ENCODE measurements around the gene NOBOX. TPM values are rescaled to one million over a fixed set of nuclear protein-coding genes. Genes with fewer than 3 reads are reported as not detected.

NOBOX gene
- total RNA-seq, result not detected

GRCh38 chr7:144403649-144404061 is at the start of gene NOBOX:
Gene NOBOX, minus strand, starts transcription at chr7:144403693.
- TF ChIP-seq CTCF (IDR thresholded peaks at IDR 0.05; ENCODE audit: low read depth), result no peak

GRCh38 chr7:144452064-144452463 is 48.6 kb upstream of the NOBOX start:
- no peak for TF ChIP-seq CTCF (IDR thresholded peaks at IDR 0.05; ENCODE audit: low read depth)

DNA sequence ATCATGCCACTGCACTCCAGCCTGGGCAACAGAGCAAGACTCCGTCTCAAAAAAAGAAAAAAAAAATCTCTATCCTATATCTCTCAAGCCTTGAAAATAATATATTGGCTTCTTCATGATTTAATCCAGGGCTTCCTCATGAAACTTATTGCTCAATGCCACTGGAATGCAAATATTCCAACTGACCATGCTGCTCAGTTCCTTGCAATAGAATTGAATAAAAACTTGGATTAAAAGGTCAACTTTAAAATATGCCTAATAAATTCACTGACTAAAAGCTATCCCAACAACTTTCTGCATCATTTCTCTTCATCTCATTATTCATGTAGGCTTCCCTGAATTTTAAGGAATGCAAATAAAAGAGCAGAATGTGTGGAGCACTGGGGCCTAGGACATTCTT is 42.1 kb upstream of the NOBOX start:
- no peak for TF ChIP-seq CTCF (IDR thresholded peaks at IDR 0.05; ENCODE audit: low read depth)

- TF ChIP-seq CTCF (IDR thresholded peaks at IDR 0.05; ENCODE audit: low read depth), result no peak
Observed at GRCh38 chr7:144439717-144440205, 36.3 kb upstream of the NOBOX start.

DNA sequence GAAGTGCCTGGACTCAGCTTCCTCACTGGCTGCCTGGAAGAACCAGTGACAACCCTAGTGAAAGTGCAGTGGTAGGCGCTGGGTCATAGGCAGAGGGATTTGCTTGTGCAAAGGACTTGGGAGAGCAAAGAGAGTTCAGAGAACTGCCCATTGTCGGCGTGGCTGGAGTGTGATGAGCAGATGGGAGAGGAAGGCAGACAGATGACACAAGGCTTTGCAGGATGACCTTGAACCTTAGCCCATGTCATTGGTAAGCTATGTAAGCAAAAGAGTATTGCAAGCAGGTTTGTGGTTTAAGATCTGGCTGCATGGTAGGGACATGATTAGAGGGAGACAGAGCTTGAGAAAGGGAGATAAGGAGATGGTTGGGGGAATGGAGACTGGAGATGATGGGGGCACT is 35.3 kb upstream of the NOBOX start:
- TF ChIP-seq CTCF (IDR thresholded peaks at IDR 0.05; ENCODE audit: low read depth), result no peak

DNA sequence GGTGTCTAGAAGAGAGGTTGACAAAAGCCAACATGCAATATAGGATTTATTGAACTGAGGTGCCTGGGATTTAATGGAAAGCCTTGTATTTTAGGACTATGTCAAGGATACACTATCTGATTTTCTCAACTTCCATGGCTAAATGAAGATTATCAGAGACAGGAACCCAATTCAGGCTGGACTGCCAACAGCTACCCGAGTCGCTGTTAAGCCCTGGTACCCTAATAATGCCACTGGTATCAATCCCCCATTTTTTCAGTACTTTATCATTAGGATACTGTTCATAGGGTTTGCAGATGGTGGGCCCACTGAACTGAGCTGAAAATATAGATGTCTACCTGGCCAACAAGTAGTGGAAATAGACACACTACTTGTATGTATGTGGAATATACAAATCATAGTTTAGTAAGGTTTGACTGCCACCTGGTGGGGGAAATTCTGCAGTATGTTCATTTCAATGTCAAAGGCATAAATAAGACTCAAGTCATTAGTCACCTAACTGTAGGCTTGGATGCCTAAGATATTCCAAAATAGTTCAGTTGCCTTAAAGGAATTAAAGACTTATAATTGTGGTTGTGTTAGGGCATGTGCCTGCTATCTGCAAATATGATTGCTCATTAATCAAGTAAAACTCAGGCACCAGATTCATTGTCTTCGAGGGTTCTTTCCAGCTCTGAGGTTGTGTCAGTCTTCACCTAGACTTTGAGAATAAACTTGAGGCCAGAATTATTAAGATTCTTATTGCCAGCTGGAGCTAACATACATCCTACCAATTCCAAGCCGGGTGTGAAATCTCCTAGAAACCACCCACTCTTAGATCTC is 34.1 kb upstream of the NOBOX start:
- TF ChIP-seq CTCF (IDR thresholded peaks at IDR 0.05; ENCODE audit: low read depth), result no peak

DNA sequence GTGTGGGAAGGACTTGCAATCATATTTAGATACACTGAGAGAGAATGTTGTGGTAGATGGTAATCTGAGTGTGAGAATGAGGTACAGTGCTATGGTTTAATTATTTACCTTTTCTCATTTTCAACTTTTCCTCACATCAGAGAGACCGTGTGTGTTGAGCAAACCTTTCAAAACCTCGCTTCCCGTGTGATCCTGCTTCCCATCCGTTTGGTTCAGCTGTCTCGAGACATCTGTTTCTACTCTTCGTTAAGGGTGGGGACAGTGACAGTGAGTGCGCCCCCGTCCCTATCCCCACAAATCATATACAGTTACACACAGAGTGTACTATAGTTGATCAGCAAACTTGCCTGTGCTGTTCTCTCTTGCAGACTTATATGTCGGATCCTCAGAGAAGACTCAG is 33.0 kb upstream of the NOBOX start:
- no peak for TF ChIP-seq CTCF (IDR thresholded peaks at IDR 0.05; ENCODE audit: low read depth)
